Subcutaneous adipose tissue (tissue), 4 donors: ENCODE results near the gene EN2. TPM values are rescaled to one million over a fixed set of nuclear protein-coding genes. Genes with fewer than 3 reads are reported as not detected.

Experiments used
- CTCF ChIP-seq: fragments of 450-650 bp; IDR thresholded peaks from one replicate; pipeline ENCODE4 v1.5.1; 2016; ENCODE audit warnings: low read depth, mild to moderate bottlenecking, control low read depth, antibody characterized with exemption, moderate library complexity
- total RNA-seq, 4 donors: library from RNA; depleted of rRNA; stranded (reverse); fragments of >200 nt; gene quantifications; one replicate each; pipeline ENCODE4 v1.1.0, GENCODE V29; 2016

The EN2 gene
- total RNA-seq, result not detected

- TF ChIP-seq CTCF, result no peak
Measured at GRCh38 chr7:155458111-155458877, at the start of gene EN2. Gene EN2, plus strand, starts transcription at chr7:155458129. Its CDS starts 249 bp downstream, at chr7:155458378.

GRCh38 chr7:155408651-155409586 lies 49.0 kb upstream of the EN2 start:
- no peak for TF ChIP-seq CTCF

GRCh38 chr7:155409980-155410379 lies 47.9 kb upstream of the EN2 start:
- no peak for TF ChIP-seq CTCF

GRCh38 chr7:155410431-155410830 lies 47.5 kb upstream of the EN2 start:
- no peak for TF ChIP-seq CTCF

- no peak for TF ChIP-seq CTCF
Measured at GRCh38 chr7:155411718-155412415, 46.1 kb upstream of the EN2 start.

GRCh38 chr7:155412416-155413253 lies 45.3 kb upstream of the EN2 start:
- no peak for TF ChIP-seq CTCF
